Measurements from ENCODE around the gene OGFOD2. TPM values are rescaled to one million over a fixed set of nuclear protein-coding genes. Genes with fewer than 3 reads are reported as not detected.

The OGFOD2 gene
- 7.1 and 9.4 TPM in 2 replicates for total RNA-seq

GRCh38 chr12:122974892-122975789 lies at the start of gene OGFOD2:
OGFOD2 (plus strand) TSS chr12:122975244; CDS start chr12:122975252, 8 bp downstream.

GRCh38 chr12:122965851-122966742 lies 8.9 kb upstream of the OGFOD2 start, which contains the start of gene ABCB9:
ABCB9 (minus strand) TSS chr12:122966463; CDS start chr12:122960235, 6,228 bp downstream.

GRCh38 chr12:122980183-122981035 lies 5.4 kb downstream of the OGFOD2 start, which contains the start of gene ARL6IP4:
ARL6IP4 (plus strand) TSS chr12:122980681; CDS start chr12:122981140, 459 bp downstream.

Small RNA genes lying within 50 kb of the gene (small RNA-seq; reads per million reads assigned to genes)
- 0.69 reads per million, percentile 25 among the genes with 10 or more reads in this experiment for gene ARL6IP4
- gene MIR4304: not detected

Other genes starting within 250 kb of the OGFOD2 start
- gene HCAR1, start 244.4 kb upstream of the OGFOD2 start, total RNA-seq: 0.22 and 0.26 TPM in 2 replicates
- 48.1 and 51.4 TPM in 2 replicates for gene DENR, start 222.4 kb upstream of the OGFOD2 start, total RNA-seq
- 0.86 and 0.91 TPM in 2 replicates for gene CCDC62, start 200.7 kb upstream of the OGFOD2 start, total RNA-seq
- 12.2 and 14.5 TPM in 2 replicates for gene HIP1R, start 139.8 kb upstream of the OGFOD2 start, total RNA-seq
- 18.6 and 20.6 TPM in 2 replicates for gene VPS37B, start 79.1 kb upstream of the OGFOD2 start, total RNA-seq
- gene ABCB9, start 8.8 kb upstream of the OGFOD2 start, total RNA-seq: 8.3 and 9.4 TPM in 2 replicates
- gene ARL6IP4, start 5.4 kb downstream of the OGFOD2 start, total RNA-seq: 140 and 154 TPM in 2 replicates
- gene PITPNM2, start 175.8 kb downstream of the OGFOD2 start, total RNA-seq: 7.5 and 7.6 TPM in 2 replicates